Dermis microvascular lymphatic vessel endothelial cell (primary cell): Measurements from ENCODE around the gene FNDC10. TPM values are rescaled to one million over a fixed set of nuclear protein-coding genes. Genes with fewer than 3 reads are reported as not detected.

Experiments
- DNase-seq, 2 donors: peaks; one replicate each; pipeline versions ENCODE4 v3.0.0 to v3.0.0-alpha.2; 2010; ENCODE audit warnings: low read depth in 2 of 2
- total RNA-seq: library from RNA; depleted of rRNA; stranded (reverse); fragments of >200 nt; gene quantifications from 2 replicates; pipeline ENCODE4 v1.2.1, GENCODE V29; 2014

Gene FNDC10
- total RNA-seq, 1 donor from 2014 or later, result 0.39 TPM

GRCh38 chr1:1548591-1548990 is 51.3 kb downstream of the FNDC10 start:
- DNase-seq, result no peak

Other genes with a start within 250 kb of the FNDC10 start
- 0.25 TPM in 1 of 2 replicates, not detected in the other for gene MXRA8, start 241.6 kb downstream of the FNDC10 start, total RNA-seq
- 75.2 and 83.3 TPM in 2 replicates for gene AURKAIP1, start 224.9 kb downstream of the FNDC10 start, total RNA-seq
- gene CCNL2, start 200.8 kb downstream of the FNDC10 start, total RNA-seq, result 44.2 and 73.3 TPM in 2 replicates
- 88.1 and 95.9 TPM in 2 replicates for gene MRPL20, start 192.8 kb downstream of the FNDC10 start, total RNA-seq
- gene ANKRD65, start 178.9 kb downstream of the FNDC10 start, total RNA-seq, result 0.25 and 0.26 TPM in 2 replicates
- 6.9 and 7.7 TPM in 2 replicates for gene VWA1, start 164.4 kb downstream of the FNDC10 start, total RNA-seq
- 0.39 and 0.89 TPM in 2 replicates for gene ATAD3C, start 150.4 kb downstream of the FNDC10 start, total RNA-seq
- gene ATAD3B, start 128.4 kb downstream of the FNDC10 start, total RNA-seq, result 13.3 and 16.6 TPM in 2 replicates
- 25.0 and 27.4 TPM in 2 replicates for gene ATAD3A, start 88.0 kb downstream of the FNDC10 start, total RNA-seq
- 1.0 and 1.4 TPM in 2 replicates for gene TMEM240, start 59.5 kb downstream of the FNDC10 start, total RNA-seq
- 48.9 and 65.9 TPM in 2 replicates for gene SSU72, start 25.3 kb downstream of the FNDC10 start, total RNA-seq
- gene MIB2, start 15.4 kb upstream of the FNDC10 start, total RNA-seq, result 21.4 and 40.1 TPM in 2 replicates
- 0.25 TPM in 1 of 2 replicates, not detected in the other for gene MMP23B, start 32.0 kb upstream of the FNDC10 start, total RNA-seq
- 5.6 and 7.5 TPM in 2 replicates for gene CDK11B, start 58.9 kb upstream of the FNDC10 start, total RNA-seq
- gene SLC35E2B, start 92.7 kb upstream of the FNDC10 start, total RNA-seq, result 15.7 and 32.0 TPM in 2 replicates
- gene CDK11A, start 124.2 kb upstream of the FNDC10 start, total RNA-seq, result 2.8 and 11.4 TPM in 2 replicates
- gene NADK, start 178.3 kb upstream of the FNDC10 start, total RNA-seq, result 33.1 and 37.8 TPM in 2 replicates